ENCODE measurements around the gene TMTC2. TPM values are rescaled to one million over a fixed set of nuclear protein-coding genes. Genes with fewer than 3 reads are reported as not detected.

Gene TMTC2
- total RNA-seq, 1 donor from 2014 or later: 2.2 TPM

DNA sequence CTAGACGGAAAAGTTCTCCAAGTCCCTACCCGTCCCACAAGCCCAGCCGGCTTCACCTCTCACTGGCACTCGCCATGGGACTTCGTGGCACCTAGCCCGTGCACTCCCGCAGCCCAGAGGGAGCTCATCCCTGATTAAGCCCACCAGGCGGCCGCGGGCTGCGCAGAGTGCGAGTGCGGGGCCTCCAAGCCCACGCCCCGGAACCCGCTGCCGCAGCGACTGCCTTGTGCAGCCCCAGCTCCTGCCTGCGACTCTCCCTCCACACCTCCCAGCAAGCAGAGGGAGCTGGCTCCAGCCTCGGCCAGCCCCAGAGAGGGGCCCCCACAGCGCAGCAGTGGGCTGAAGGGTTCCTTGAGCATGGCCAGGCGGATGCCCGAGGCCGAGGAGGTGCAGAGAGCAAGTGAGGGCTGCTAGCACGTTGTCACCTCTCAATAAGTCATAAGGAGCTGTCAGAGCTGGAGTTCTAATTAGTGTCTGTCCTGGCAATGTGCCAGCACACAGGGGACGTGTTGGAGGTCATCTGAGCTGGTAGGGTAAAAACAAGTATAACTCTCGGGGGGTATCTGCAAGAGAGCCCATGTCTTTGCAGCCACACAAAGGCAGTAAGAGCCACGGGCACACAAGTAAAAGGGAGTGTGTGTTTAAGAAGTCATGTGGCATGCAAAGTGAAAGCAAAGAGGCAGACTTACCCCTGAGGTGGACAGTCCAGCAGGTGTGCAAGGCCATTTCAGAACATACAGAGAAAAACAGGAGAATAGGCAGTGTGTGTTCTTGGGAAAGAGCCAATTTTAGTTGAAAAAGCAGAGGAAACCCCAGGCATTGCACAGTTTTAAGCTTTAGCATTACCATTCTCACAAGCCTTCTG lies 27.1 kb upstream of the TMTC2 start:
- Mint-ChIP-seq H3K4me3 (no peak overlapping the region), H3K36me3 (ENCODE audit: low read depth) (no peaks in the 10 kb centered on the region), H3K27ac (no peak overlapping the region), H3K4me1 (no peaks in the 10 kb centered on the region), H3K9me3 (peaks cover 6% of the 10 kb centered on the region), H3K27me3 (no peaks in the 10 kb centered on the region)
- ChIA-PET POLR2A (no interaction called here), CTCF (no interaction called here)
- ATAC-seq (ENCODE audit: low read depth): no peak
- no peak for DNase-seq
- intact Hi-C loops (cut with micrococcal nuclease): no loop called here
- TF ChIP-seq, protein P1, sequence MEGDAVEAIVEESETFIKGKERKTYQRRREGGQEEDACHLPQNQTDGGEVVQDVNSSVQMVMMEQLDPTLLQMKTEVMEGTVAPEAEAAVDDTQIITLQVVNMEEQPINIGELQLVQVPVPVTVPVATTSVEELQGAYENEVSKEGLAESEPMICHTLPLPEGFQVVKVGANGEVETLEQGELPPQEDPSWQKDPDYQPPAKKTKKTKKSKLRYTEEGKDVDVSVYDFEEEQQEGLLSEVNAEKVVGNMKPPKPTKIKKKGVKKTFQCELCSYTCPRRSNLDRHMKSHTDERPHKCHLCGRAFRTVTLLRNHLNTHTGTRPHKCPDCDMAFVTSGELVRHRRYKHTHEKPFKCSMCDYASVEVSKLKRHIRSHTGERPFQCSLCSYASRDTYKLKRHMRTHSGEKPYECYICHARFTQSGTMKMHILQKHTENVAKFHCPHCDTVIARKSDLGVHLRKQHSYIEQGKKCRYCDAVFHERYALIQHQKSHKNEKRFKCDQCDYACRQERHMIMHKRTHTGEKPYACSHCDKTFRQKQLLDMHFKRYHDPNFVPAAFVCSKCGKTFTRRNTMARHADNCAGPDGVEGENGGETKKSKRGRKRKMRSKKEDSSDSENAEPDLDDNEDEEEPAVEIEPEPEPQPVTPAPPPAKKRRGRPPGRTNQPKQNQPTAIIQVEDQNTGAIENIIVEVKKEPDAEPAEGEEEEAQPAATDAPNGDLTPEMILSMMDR (IDR thresholded peaks at IDR 0.05): no peak

DNA sequence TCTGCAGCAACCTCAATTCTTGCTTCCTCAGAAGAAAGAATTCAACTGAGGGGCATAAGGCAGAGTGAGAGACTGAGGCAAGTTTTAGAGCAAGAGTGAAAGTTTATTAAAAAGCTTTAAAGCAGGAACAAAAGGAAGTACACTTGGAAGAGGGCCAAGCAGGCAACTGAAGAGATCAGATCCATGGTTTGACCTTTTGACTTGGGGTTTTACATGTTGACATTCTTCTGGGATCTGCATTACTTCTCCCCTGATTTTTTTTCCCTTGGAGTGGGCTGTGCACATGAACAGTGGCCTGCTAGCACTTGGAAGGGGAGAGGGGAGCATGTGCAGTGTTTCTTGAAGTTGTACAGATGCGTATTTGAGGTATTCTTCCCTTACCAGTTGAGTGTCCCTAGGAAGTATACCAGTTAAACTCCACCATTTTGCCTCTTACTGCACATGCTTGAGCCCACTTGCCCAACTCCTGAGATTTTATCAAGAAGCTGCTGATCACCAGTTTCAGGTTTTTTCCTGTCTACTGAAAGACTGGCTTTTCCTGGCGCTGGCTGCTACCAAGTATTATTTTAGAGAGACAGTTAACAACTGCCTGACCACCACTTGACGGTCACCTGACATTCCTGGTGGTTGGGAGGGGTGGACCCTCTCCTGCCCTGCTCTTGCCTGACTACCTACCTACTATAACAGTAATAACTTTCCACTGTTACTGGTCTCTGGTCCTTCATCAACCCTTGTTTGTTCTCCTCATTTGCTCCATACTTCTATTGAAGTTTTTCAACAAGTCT lies 26.0 kb upstream of the TMTC2 start:
- peaks cover 6% of the 10 kb centered on the region for H3K9me3 Mint-ChIP-seq
- no peaks in the 10 kb centered on the region for H3K36me3 Mint-ChIP-seq (ENCODE audit: low read depth)
- no peak overlapping the region for H3K4me3 Mint-ChIP-seq
- intact Hi-C loops (cut with micrococcal nuclease): no loop called here
- POLR2A ChIA-PET: no interaction called here
- no peaks in the 10 kb centered on the region for H3K4me1 Mint-ChIP-seq
- ATAC-seq (ENCODE audit: low read depth) (no peak), DNase-seq (no peak)
- CTCF ChIA-PET: no interaction called here
- no peak overlapping the region for H3K27ac Mint-ChIP-seq
- H3K27me3 Mint-ChIP-seq: no peaks in the 10 kb centered on the region
- TF ChIP-seq, protein P1 (IDR thresholded peaks at IDR 0.05): no peak

DNA sequence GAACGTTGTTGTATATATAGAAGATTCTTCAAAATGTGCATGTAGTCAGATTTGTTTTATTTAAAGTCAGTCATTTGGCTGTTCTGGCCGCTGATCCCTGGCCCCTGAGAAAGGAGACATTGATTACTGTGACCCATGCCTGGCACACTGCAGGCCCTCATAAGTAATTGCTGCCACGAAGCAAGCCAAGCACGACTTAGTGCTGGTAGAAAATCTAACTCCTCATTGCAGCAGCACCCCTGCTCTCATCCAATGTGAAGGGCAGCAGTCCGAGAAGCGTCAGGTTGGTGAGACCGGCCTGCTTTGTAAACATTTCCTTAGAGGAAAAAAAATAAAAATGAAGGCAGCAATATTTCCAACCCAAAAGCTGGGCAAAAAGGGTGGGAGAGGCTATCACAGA lies 22.8 kb upstream of the TMTC2 start:
- H3K4me3 Mint-ChIP-seq: no peak overlapping the region
- ChIA-PET CTCF (no interaction called here), POLR2A (no interaction called here)
- no peak overlapping the region for H3K27ac Mint-ChIP-seq
- peaks cover under 1% of the 10 kb centered on the region for H3K9me3 Mint-ChIP-seq
- H3K36me3 Mint-ChIP-seq (ENCODE audit: low read depth): no peaks in the 10 kb centered on the region
- intact Hi-C loops (cut with micrococcal nuclease): no loop called here
- no peaks in the 10 kb centered on the region for H3K4me1 Mint-ChIP-seq
- peaks cover 3% of the 10 kb centered on the region for H3K27me3 Mint-ChIP-seq
- TF ChIP-seq, protein P1 (IDR thresholded peaks at IDR 0.05): no peak
- no peak for ATAC-seq (ENCODE audit: low read depth)
- no peak for DNase-seq

DNA sequence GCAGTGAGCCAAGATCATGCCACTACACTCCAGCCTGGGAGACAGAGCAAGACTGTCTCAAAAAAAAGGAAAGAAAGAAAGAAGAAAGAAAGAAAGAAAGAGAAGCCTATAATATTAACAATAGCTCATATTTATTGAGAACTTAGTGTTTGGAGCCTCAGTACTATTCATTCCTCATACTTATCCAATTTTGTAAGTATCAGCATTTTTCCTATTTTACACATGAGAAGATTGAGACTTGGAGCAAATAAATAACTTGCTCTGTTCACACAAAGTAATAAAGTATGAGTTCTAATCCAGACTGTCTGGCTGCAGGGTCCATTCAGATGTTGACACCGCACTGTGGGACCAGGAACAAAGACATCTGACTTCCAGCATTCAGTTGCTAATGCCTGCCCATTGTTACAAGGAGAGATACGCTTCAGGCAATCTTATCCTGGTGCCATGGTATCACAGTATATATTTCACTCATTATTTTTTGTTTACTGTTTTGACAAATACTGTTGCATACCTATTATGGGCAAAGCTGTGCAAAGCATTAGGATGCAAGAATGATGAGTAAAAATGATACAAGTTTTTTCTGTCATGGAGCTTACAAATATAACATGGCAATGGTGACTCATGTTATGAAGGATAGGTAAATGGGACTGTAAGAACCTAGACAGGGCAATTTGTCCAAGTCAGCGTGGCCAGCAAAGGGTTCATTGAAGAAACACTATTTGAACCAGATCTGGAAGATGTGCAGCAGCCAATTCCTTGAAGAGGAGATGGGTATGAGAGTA lies 21.4 kb upstream of the TMTC2 start:
- ATAC-seq (ENCODE audit: low read depth) (no peak), DNase-seq (no peak)
- Mint-ChIP-seq H3K9me3 (no peaks in the 10 kb centered on the region), H3K4me1 (no peaks in the 10 kb centered on the region), H3K4me3 (no peak overlapping the region), H3K36me3 (ENCODE audit: low read depth) (no peaks in the 10 kb centered on the region), H3K27ac (no peak overlapping the region), H3K27me3 (peaks cover 3% of the 10 kb centered on the region)
- TF ChIP-seq, protein P1 (IDR thresholded peaks at IDR 0.05): no peak
- POLR2A ChIA-PET: no interaction called here
- CTCF ChIA-PET: no interaction called here
- intact Hi-C loops (cut with micrococcal nuclease): no loop called here

Data from activated B cell treated with CpG ODN at 0.5 μM for 24 hours (primary cell).